Measurements from ENCODE around the gene HOXA5.

HOXA5 gene

GRCh38 chr7:27143950-27144780 is 684 bp upstream of the HOXA5 start (continued):
- TF ChIP-seq PRDM2 (tag by site-specific recombination; IDR thresholded peaks at IDR 0.05; ENCODE audit: borderline replicate concordance) (no peak), ZNF169 (tag by site-specific recombination; IDR thresholded peaks at IDR 0.05) (no peak), ZNF529 (tag by site-specific recombination; IDR thresholded peaks at IDR 0.05; ENCODE audit: insufficient replicate concordance) (no peak), ZBTB1 (tag by site-specific recombination; IDR thresholded peaks at IDR 0.05) (no peak), ZSCAN5A (tag by site-specific recombination; IDR thresholded peaks at IDR 0.05) (no peak), ZNF140 (tag by site-specific recombination; IDR thresholded peaks at IDR 0.05) (no peak), ZBTB17 (tag by site-specific recombination; IDR thresholded peaks at IDR 0.05) (peak; percentile 57), HOXC10 (CRISPR knock-in tag; IDR thresholded peaks at IDR 0.05) (no peak), ZNF571 (tag by site-specific recombination; IDR thresholded peaks at IDR 0.05) (no peak), ZNF311 (tag by site-specific recombination; IDR thresholded peaks at IDR 0.05; ENCODE audit: borderline replicate concordance) (no peak), MEIS1 (CRISPR knock-in tag; IDR thresholded peaks at IDR 0.05; ENCODE audit: borderline replicate concordance) (no peak), ZNF341 (tag by site-specific recombination; IDR thresholded peaks at IDR 0.05; ENCODE audit: low read depth) (peak; percentile 59), OSR2 (tag by site-specific recombination; IDR thresholded peaks at IDR 0.05) (peak; percentile 74), ZNF530 (tag by site-specific recombination; IDR thresholded peaks at IDR 0.05; ENCODE audit: low read depth) (no peak), ZNF664 (tag by site-specific recombination; IDR thresholded peaks at IDR 0.05) (no peak), ZEB2 (tag by site-specific recombination; IDR thresholded peaks at IDR 0.05) (no peak), ZNF639 (tag by site-specific recombination; IDR thresholded peaks at IDR 0.05) (peak; percentile 15; the same call in 1 of the 2 replicates), BCL11A (tag by site-specific recombination; IDR thresholded peaks at IDR 0.05; ENCODE audit: low read depth) (no peak), ZNF610 (tag by site-specific recombination; IDR thresholded peaks at IDR 0.05; ENCODE audit: borderline replicate concordance) (no peak), ZNF544 (tag by site-specific recombination; IDR thresholded peaks at IDR 0.05) (no peak), HOXA7 (CRISPR knock-in tag; IDR thresholded peaks at IDR 0.05; ENCODE audit: borderline replicate concordance) (no peak), SCRT2 (tag by site-specific recombination; IDR thresholded peaks at IDR 0.05) (no peak), ZNF473 (tag by site-specific recombination; IDR thresholded peaks at IDR 0.05) (no peak), ZNF404 (tag by site-specific recombination; IDR thresholded peaks at IDR 0.05) (no peak), ZNF776 (tag by site-specific recombination; IDR thresholded peaks at IDR 0.05; ENCODE audit: borderline replicate concordance) (no peak), ZNF292 (tag by site-specific recombination; IDR thresholded peaks at IDR 0.05; ENCODE audit: borderline replicate concordance, low read depth) (no peak)
- TF ChIP-seq, protein P1, sequence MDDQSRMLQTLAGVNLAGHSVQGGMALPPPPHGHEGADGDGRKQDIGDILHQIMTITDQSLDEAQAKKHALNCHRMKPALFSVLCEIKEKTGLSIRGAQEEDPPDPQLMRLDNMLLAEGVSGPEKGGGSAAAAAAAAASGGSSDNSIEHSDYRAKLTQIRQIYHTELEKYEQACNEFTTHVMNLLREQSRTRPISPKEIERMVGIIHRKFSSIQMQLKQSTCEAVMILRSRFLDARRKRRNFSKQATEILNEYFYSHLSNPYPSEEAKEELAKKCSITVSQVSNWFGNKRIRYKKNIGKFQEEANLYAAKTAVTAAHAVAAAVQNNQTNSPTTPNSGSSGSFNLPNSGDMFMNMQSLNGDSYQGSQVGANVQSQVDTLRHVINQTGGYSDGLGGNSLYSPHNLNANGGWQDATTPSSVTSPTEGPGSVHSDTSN (CRISPR knock-in tag; IDR thresholded peaks at IDR 0.05), result no peak
- TF ChIP-seq, protein P2, sequence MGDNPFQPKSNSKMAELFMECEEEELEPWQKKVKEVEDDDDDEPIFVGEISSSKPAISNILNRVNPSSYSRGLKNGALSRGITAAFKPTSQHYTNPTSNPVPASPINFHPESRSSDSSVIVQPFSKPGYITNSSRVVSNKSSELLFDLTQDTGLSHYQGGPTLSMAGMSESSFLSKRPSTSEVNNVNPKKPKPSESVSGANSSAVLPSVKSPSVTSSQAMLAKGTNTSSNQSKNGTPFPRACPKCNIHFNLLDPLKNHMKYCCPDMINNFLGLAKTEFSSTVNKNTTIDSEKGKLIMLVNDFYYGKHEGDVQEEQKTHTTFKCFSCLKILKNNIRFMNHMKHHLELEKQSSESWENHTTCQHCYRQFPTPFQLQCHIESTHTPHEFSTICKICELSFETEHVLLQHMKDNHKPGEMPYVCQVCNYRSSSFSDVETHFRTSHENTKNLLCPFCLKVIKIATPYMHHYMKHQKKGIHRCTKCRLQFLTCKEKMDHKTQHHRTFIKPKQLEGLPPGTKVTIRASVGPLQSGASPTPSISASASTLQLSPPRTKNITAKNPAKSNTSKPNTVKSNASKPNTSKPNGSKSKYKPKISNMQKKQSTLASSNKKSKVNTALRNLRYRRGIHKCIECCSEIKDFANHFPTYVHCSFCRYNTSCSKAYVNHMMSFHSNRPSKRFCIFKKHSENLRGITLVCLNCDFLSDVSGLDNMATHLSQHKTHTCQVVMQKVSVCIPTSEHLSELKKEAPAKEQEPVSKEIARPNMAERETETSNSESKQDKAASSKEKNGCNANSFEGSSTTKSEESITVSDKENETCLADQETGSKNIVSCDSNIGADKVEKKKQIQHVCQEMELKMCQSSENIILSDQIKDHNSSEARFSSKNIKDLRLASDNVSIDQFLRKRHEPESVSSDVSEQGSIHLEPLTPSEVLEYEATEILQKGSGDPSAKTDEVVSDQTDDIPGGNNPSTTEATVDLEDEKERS (tag by site-specific recombination; IDR thresholded peaks at IDR 0.05), result no peak
